ENCODE results near the gene UBQLN2. TPM values are rescaled to one million over a fixed set of nuclear protein-coding genes. Genes with fewer than 3 reads are reported as not detected.

The UBQLN2 gene
- polyA plus RNA-seq, 12 donors = 27.1 to 38.2 (median 33.4) TPM; not detected in 1

DNA sequence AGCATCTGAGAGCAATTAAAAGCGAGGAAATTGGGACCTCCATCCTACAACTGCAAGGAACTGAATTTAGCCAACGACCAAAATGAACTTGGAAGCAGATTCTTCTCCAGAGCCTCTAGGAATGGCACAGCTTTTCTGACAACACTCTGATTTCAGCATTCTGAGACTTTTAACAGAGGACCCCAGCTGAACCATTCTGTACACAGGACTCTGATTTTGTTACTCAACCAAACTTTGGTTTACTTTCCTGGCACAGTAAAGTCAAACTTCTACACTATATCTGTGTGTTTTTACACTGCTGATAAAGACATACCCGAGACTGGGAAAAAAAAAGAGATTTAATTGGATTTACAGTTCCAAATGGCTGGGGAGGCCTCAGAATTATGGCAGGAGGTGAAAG lies 37.6 kb downstream of the UBQLN2 start:
- DNase-seq = no peak

DNA sequence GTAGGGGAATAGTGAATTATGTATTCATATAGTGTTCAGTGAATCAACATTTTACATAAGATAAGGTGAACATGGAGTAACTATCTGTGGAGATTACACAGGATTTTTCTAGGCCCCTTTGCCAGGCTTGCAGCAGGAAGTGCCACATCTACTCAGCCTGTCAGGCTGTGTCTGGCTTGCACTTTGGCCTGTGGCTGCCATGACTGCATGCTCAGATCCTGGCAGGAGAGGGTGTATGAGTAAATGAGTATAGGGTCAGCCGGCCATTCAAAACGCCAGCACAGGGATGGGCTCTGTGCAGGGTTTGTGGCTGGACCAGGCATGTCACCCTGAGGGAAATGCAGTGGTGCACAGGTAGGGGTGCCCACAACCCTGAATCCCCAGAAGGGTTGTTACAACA lies 51.9 kb downstream of the UBQLN2 start:
- DNase-seq = no peak

Other genes with a start within 250 kb of the UBQLN2 start
- gene NBDY, start 165.6 kb downstream of the UBQLN2 start, polyA plus RNA-seq (ENCODE audit: insufficient read length in 12 of 12) = 10 to 100 TPM in 10 of 12 donors, 1 to 10 TPM in 1, not detected in 1; 9.7 to 59.9 (median 49.2) TPM

Measured in muscle of arm (tissue), 12 donors.